Parathyroid adenoma (tissue), 2 donors: Measurements from ENCODE around the gene DOCK2.

ENCODE experiments used
- H2AFZ ChIP-seq: fragments of 300-600 bp; sonication (generic); one replicate; pipeline ENCODE4 v1.7.0; 2017; ENCODE audit warnings: antibody characterized with exemption, mild to moderate bottlenecking
- H3K27ac ChIP-seq: fragments of 300-600 bp; sonication (generic); one replicate; pipeline ENCODE4 v1.7.0; 2017
- H3K27me3 ChIP-seq: fragments of 300-600 bp; sonication (generic); one replicate; pipeline ENCODE4 v1.7.0; 2017; ENCODE audit warnings: low read length; ENCODE audit not compliant: control insufficient read depth, insufficient read depth
- H3K36me3 ChIP-seq: fragments of 300-600 bp; sonication (generic); one replicate; pipeline ENCODE4 v1.7.0; 2017; ENCODE audit warnings: low read length; ENCODE audit not compliant: control insufficient read depth, insufficient read depth
- H3K4me1 ChIP-seq: fragments of 300-600 bp; sonication (generic); one replicate; pipeline ENCODE4 v1.7.0; 2017; ENCODE audit warnings: control low read depth
- H3K4me2 ChIP-seq: fragments of 300-600 bp; sonication (generic); one replicate; pipeline ENCODE4 v1.7.0; 2017; ENCODE audit warnings: low read length
- H3K4me3 ChIP-seq: fragments of 300-600 bp; sonication (generic); one replicate; pipeline ENCODE4 v1.7.0; 2017; ENCODE audit warnings: low read depth, low read length
- H3K79me2 ChIP-seq: fragments of 300-600 bp; sonication (generic); one replicate; pipeline ENCODE4 v1.7.0; 2017; ENCODE audit warnings: control low read depth
- H3K9ac ChIP-seq: fragments of 300-600 bp; sonication (generic); one replicate; pipeline ENCODE4 v1.7.0; 2017; ENCODE audit warnings: mild to moderate bottlenecking
- H3K9me3 ChIP-seq: fragments of 300-600 bp; sonication (generic); one replicate; pipeline ENCODE4 v1.7.0; 2017; ENCODE audit warnings: low read length; ENCODE audit not compliant: control insufficient read depth
- TF ChIP-seq, protein P1 (sequence below): fragments of 300-600 bp; sonication (generic); IDR thresholded peaks from one replicate; pipeline ENCODE4 v1.7.0; 2017; ENCODE audit warnings: antibody characterized with exemption, mild to moderate bottlenecking
- donor health status: primary hyperparathyroidism.

The DOCK2 gene

DNA sequence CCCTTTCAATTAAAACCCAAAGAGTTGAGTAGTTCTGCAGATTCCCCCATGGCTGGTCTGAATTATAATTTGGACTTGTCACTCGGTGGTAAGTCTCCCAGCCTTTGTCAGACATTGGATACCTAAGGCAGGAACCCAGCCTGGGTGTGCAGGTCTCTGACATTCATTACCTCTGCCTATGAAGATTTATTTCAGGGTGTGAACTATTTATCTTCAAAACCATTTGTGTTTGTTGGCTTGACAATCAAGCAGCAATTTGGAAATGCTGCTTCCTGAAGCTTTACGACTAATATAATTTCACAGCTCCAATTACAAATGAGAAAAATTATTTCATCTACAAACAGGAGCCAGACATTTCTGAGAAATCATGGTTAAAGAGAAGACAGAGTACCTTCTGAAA lies 160.5 kb downstream of the DOCK2 start:
- TF ChIP-seq, protein P1, sequence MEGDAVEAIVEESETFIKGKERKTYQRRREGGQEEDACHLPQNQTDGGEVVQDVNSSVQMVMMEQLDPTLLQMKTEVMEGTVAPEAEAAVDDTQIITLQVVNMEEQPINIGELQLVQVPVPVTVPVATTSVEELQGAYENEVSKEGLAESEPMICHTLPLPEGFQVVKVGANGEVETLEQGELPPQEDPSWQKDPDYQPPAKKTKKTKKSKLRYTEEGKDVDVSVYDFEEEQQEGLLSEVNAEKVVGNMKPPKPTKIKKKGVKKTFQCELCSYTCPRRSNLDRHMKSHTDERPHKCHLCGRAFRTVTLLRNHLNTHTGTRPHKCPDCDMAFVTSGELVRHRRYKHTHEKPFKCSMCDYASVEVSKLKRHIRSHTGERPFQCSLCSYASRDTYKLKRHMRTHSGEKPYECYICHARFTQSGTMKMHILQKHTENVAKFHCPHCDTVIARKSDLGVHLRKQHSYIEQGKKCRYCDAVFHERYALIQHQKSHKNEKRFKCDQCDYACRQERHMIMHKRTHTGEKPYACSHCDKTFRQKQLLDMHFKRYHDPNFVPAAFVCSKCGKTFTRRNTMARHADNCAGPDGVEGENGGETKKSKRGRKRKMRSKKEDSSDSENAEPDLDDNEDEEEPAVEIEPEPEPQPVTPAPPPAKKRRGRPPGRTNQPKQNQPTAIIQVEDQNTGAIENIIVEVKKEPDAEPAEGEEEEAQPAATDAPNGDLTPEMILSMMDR: no peak
- Histone ChIP-seq H3K4me1 (no peaks in the 10 kb centered on the region), H3K79me2 (no peaks in the 10 kb centered on the region), H3K36me3 (no peaks in the 10 kb centered on the region), H3K4me3 (no peak overlapping the region), H3K4me2 (no peak overlapping the region), H2AFZ (no peak overlapping the region), H3K27ac (no peak overlapping the region), H3K27me3 (no peaks in the 10 kb centered on the region), H3K9ac (no peak overlapping the region), H3K9me3 (no peaks in the 10 kb centered on the region)

DNA sequence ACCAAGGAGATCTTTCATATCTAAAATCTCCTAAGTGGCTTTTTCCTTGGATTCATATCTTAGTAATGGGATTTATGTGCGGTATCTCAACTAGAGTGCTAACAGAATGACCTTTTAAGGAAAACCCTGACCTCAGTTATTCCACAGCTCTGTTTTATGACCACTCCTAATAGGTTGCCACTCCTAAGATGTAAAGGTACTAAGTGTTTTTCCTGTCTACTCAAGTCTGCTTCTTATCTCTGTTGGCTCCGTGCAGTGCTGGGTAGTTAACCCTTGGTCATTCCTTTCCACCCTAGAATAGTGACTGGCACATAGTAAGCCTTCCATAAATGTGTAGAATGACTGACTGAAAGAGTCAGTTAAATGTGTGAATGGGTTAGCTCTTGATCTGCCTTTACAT lies 161.4 kb downstream of the DOCK2 start:
- TF ChIP-seq, protein P1: no peak
- H3K4me2 ChIP-seq: no peak overlapping the region

DNA sequence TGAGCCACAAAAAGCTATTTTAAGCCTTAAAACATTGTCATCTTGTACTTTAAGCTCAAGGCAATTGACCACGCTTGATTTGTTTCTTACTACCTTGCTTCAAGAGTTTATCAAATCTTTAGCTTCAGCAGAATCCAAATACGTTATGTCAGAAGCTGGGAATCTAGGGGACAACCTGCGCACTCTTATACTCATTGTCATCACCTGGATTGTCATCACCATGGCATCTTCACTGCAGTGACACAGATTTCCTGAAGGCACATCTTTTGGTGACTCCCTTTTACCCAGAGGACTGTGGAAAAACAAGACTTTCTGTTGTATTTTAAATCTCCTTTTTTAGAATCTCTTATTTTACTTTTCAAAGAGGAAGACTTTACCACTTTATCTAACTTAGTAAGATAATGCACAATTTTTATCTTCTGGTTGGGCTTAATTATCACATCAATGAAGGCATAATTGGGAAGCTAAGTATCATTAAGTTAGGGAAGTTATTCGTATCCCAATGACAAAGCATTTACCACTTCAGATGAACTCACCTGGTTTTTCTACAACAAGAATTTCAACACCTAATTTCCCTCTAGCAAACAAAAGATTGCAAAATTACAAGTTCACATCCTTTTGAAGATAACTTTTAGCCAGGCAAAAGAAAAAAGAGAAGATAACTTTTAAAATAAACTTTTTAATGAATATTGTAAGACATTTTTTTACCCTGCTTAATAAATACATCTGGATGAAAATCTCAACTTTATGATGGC lies 162.0 kb downstream of the DOCK2 start:
- H3K4me2 ChIP-seq: no peak overlapping the region
- H3K79me2 ChIP-seq: no peaks in the 10 kb centered on the region
- no peak overlapping the region for H3K9ac ChIP-seq
- no peak overlapping the region for H3K4me3 ChIP-seq
- no peak overlapping the region for H3K27ac ChIP-seq
- H3K27me3 ChIP-seq: no peaks in the 10 kb centered on the region
- H3K9me3 ChIP-seq: no peaks in the 10 kb centered on the region
- no peak overlapping the region for H2AFZ ChIP-seq
- TF ChIP-seq, protein P1: no peak
- no peaks in the 10 kb centered on the region for H3K36me3 ChIP-seq
- no peaks in the 10 kb centered on the region for H3K4me1 ChIP-seq

More for the DNA sequence above, 161.4 kb downstream of the DOCK2 start:
- H3K36me3 ChIP-seq: no peaks in the 10 kb centered on the region
- H3K27me3 ChIP-seq: no peaks in the 10 kb centered on the region
- no peaks in the 10 kb centered on the region for H3K4me1 ChIP-seq
- H3K9me3 ChIP-seq: no peaks in the 10 kb centered on the region
- H3K9ac ChIP-seq: no peak overlapping the region
- H3K27ac ChIP-seq: no peak overlapping the region
- no peaks in the 10 kb centered on the region for H3K79me2 ChIP-seq
- no peak overlapping the region for H2AFZ ChIP-seq
- no peak overlapping the region for H3K4me3 ChIP-seq

DNA sequence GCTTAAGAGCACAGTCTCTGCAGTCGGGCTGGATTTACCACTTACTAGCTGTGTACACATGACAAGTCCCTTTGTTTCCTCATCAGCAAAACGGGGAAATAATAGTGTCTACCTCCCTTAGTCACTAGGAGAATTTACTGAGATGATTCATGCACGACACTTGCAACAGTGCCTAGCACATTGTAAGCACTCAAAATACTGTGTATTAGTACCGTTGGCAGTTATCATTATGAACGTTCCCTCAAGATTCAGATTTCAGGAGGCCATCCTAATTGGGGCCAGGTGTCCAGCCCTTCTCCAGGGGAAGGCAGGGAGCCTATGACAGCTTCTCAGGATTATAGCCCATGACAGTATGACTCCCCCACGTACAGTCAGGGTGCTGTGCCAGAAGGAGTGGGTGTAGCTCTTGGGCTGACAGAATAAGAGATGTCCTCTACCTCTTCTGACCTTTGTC lies 164.3 kb downstream of the DOCK2 start:
- H3K9me3 ChIP-seq: no peaks in the 10 kb centered on the region
- no peaks in the 10 kb centered on the region for H3K36me3 ChIP-seq
- H3K79me2 ChIP-seq: no peaks in the 10 kb centered on the region
- H3K27ac ChIP-seq: no peak overlapping the region
- H2AFZ ChIP-seq: no peak overlapping the region
- TF ChIP-seq, protein P1: no peak
- H3K27me3 ChIP-seq: no peaks in the 10 kb centered on the region
- no peak overlapping the region for H3K9ac ChIP-seq
- H3K4me3 ChIP-seq: no peak overlapping the region
- H3K4me1 ChIP-seq: no peaks in the 10 kb centered on the region
- H3K4me2 ChIP-seq: no peak overlapping the region

DNA sequence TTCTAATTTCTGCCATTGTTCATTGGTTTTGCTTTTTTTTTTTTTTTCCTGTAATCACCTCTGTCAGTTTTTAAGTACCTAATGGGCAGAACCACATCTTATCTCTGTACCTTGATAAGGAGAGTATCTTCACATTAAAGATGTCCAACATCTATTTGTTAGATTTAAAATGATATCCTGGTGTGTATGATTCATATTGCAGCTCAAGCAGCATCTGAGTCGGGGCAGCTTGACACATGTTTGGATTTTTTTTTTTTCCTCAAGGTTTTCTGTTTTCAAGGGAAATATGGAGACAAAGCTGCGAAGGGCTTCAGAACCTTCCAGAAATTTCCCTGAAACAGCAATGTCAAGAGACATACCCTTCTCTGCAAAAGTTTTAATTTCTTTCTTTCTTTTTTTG lies 164.7 kb downstream of the DOCK2 start:
- Histone ChIP-seq H3K4me2 (no peak overlapping the region), H3K4me1 (no peaks in the 10 kb centered on the region), H3K9me3 (no peaks in the 10 kb centered on the region), H3K27me3 (no peaks in the 10 kb centered on the region), H3K36me3 (no peaks in the 10 kb centered on the region), H3K79me2 (no peaks in the 10 kb centered on the region), H3K27ac (no peak overlapping the region), H3K9ac (no peak overlapping the region), H2AFZ (no peak overlapping the region), H3K4me3 (no peak overlapping the region)
- TF ChIP-seq, protein P1: no peak
